GM12878 (cell line): ENCODE results near the gene DNAJC18. TPM values are rescaled to one million over a fixed set of nuclear protein-coding genes. Genes with fewer than 3 reads are reported as not detected.

Experiments
- ATF7 ChIP-seq: fragments of 450-650 bp; IDR thresholded peaks from 2 replicates; pipeline ENCODE4 v1.6.1; 2016; ENCODE audit warnings: low read depth, mild to moderate bottlenecking
- CTCF ChIP-seq, 3 experiments: IDR thresholded peaks in 2 of 3; conservative IDR thresholded peaks in 1 of 3; 2 replicates each; pipeline ENCODE4 v1.5.1; 2011; ENCODE audit warnings: low read depth in 3 of 3, low read length in 3 of 3, mild to moderate bottlenecking in 3 of 3, control low read depth in 2 of 3, moderate library complexity in 2 of 3, inconsistent platforms in 1 of 3, mixed read lengths in 1 of 3; ENCODE audit not compliant: control insufficient read depth in 2 of 3, insufficient read depth in 1 of 3; ENCODE audit errors: extremely low read depth in 1 of 3
- E2F4 ChIP-seq: IDR thresholded peaks from 2 replicates; pipeline ENCODE4 v1.6.1; 2012; ENCODE audit warnings: low read depth, low read length, improper control_type of control experiment
- HCFC1 ChIP-seq: fragments of 150-350 bp; IDR thresholded peaks from 2 replicates; pipeline ENCODE4 v1.6.1; 2014; ENCODE audit warnings: low read length
- KDM1A ChIP-seq: fragments of 200-600 bp; sonication (generic); IDR thresholded peaks from 2 replicates; pipeline ENCODE4 v1.6.1; 2016; ENCODE audit warnings: borderline replicate concordance
- MAX ChIP-seq: IDR thresholded peaks from 2 replicates; pipeline ENCODE4 v1.6.1; 2012; ENCODE audit warnings: low read depth, low read length, improper control_type of control experiment
- MTA3 ChIP-seq: IDR thresholded peaks from 2 replicates; pipeline ENCODE4 v1.6.1; 2012; ENCODE audit warnings: low read length, inconsistent platforms, borderline replicate concordance
- NFYA ChIP-seq: IDR thresholded peaks from 2 replicates; pipeline ENCODE4 v1.6.1; 2011; ENCODE audit warnings: low read depth, mild to moderate bottlenecking, low read length, improper control_type of control experiment, borderline replicate concordance
- NRF1 ChIP-seq: conservative IDR thresholded peaks from 2 replicates; pipeline ENCODE4 v1.6.1; 2011; ENCODE audit warnings: mild to moderate bottlenecking, low read depth, low read length, improper control_type of control experiment
- RAD51 ChIP-seq: fragments of 450-650 bp; IDR thresholded peaks from 2 replicates; pipeline ENCODE4 v1.6.1; 2016; ENCODE audit warnings: moderate library complexity, mild to moderate bottlenecking, inconsistent platforms
- SKIL ChIP-seq: fragments of 450-650 bp; IDR thresholded peaks from 2 replicates; pipeline ENCODE4 v1.6.1; 2017; ENCODE audit warnings: mild to moderate bottlenecking, low read depth, inconsistent platforms; ENCODE audit not compliant: poor library complexity, severe bottlenecking
- SP1 ChIP-seq: IDR thresholded peaks from one replicate; pipeline ENCODE4 v1.6.1; 2011; ENCODE audit warnings: low read depth, low read length
- SREBF2 ChIP-seq: IDR thresholded peaks from 2 replicates; pipeline ENCODE4 v1.6.1; 2012; ENCODE audit warnings: mild to moderate bottlenecking, low read length
- TCF3 ChIP-seq: IDR thresholded peaks from 2 replicates; pipeline ENCODE4 v1.6.1; 2012; ENCODE audit warnings: low read depth, mild to moderate bottlenecking, low read length, borderline replicate concordance; ENCODE audit not compliant: insufficient read depth
- YY1 ChIP-seq: IDR thresholded peaks from 2 replicates; pipeline ENCODE4 v1.6.1; 2011; ENCODE audit warnings: low read depth, mild to moderate bottlenecking, low read length
- ZNF217 ChIP-seq: fragments of 450-650 bp; IDR thresholded peaks from 2 replicates; pipeline ENCODE4 v1.6.1; 2017; ENCODE audit warnings: antibody characterized with exemption, mild to moderate bottlenecking
- ZNF274 ChIP-seq: IDR thresholded peaks from one replicate; pipeline ENCODE4 v1.8.0; 2011; ENCODE audit not compliant: insufficient read length, insufficient read depth
- ZNF592 ChIP-seq: fragments of 450-650 bp; IDR thresholded peaks from 2 replicates; pipeline ENCODE4 v1.6.1; 2017; ENCODE audit warnings: mild to moderate bottlenecking, moderate library complexity
- polyA plus RNA-seq, 11 experiments: library from polyadenylated mRNA; depleted of rRNA in 4 of 11; unstranded in 6 of 11; stranded (reverse) in 5 of 11; fragments of >200 nt; fragmentation: Nextera tagmentation in 4 of 11; fragmentation: Illumina TruSeq in 1 of 11; extraction: Ambion mirVana in 4 of 11; extraction: Trizol in 1 of 11; gene quantifications; 1 replicate in 1 of 11; 2 replicates in 10 of 11; pipeline versions ENCODE4 v1.2.1 to v1.2.3, GENCODE V29; 2011 to 2016; ENCODE audit warnings: inconsistent platforms in 2 of 11, missing spikeins in 2 of 11, low read depth in 1 of 11
- total RNA-seq, 4 experiments: library from RNA; depleted of rRNA in 3 of 4; stranded (reverse); fragments of >200 nt in 3 of 4; fragmentation: Illumina TruSeq in 1 of 4; extraction: Trizol in 1 of 4; gene quantifications; 2 replicates each; pipeline versions ENCODE4 v1.2.1 to v1.2.3, GENCODE V29; 2013 to 2021

Gene DNAJC18
- total and polyA plus RNA-seq, 10 of the 15 experiments (the other 5 are each of a cell fraction or from before 2014, with no cell fraction given), result 6.4 to 26.7 (median 17.7) TPM

- TF ChIP-seq ZNF274 (no peak), MAX (0 out of 2 replicates have a peak, but pooled peaks have one; percentile 21), E2F4 (no peak), CTCF (IDR thresholded peaks at IDR 0.05 in 2 of 3, conservative IDR thresholded peaks at IDR 0.05 in 1 of 3; ENCODE audit: control insufficient read depth in 2 of 3, extremely low read depth in 1 of 3, insufficient read depth in 1 of 3, low read depth in 3 of 3, low read length in 3 of 3) (peak in 2 of 3 experiments; percentile 4 to 18; a peak in 2 of 6 replicates), MTA3 (peak; percentile 72; the same call in 1 of the 2 replicates), ZNF592 (no peak), YY1 (no peak), KDM1A (no peak), NRF1 (no peak), NFYA (no peak), ATF7 (no peak), SREBF2 (no peak), HCFC1 (no peak), ZNF217 (no peak), SP1 (peak; percentile 12), SKIL (no peak), RAD51 (no peak), TCF3 (no peak)
Measured at GRCh38 chr5:139457653-139458306, 18.5 kb upstream of the DNAJC18 start (continued).
